22Rv1 (cell line): ENCODE results near the gene ITSN2.

Source experiments
- CTCF ChIP-seq: fragments of 450-650 bp; IDR thresholded peaks from 2 replicates; pipeline ENCODE4 v1.5.1; 2017; ENCODE audit warnings: mild to moderate bottlenecking
- ZFX ChIP-seq: fragments of 450-650 bp; IDR thresholded peaks from 2 replicates; pipeline ENCODE4 v1.6.1; 2017; ENCODE audit warnings: antibody characterized with exemption, borderline replicate concordance

- TF ChIP-seq CTCF (no peak), ZFX (no peak)
These were observed 106.9 kb downstream of the ITSN2 start for GRCh38 chr2:24253303-24253919.
